ENCODE results near the gene LMNTD1.
"Not testable (repeated sequence)": the region's sequence is repeated elsewhere in the genome, so short reads cannot be mapped to it uniquely, and the experiment has no call there.

The LMNTD1 gene

GRCh38 chr12:25493682-25494081 is 59.4 kb downstream of the LMNTD1 start:
- in situ Hi-C loops (cut with MboI; ENCODE audit: low sequenced_read_pairs): no loop called here

DNA sequence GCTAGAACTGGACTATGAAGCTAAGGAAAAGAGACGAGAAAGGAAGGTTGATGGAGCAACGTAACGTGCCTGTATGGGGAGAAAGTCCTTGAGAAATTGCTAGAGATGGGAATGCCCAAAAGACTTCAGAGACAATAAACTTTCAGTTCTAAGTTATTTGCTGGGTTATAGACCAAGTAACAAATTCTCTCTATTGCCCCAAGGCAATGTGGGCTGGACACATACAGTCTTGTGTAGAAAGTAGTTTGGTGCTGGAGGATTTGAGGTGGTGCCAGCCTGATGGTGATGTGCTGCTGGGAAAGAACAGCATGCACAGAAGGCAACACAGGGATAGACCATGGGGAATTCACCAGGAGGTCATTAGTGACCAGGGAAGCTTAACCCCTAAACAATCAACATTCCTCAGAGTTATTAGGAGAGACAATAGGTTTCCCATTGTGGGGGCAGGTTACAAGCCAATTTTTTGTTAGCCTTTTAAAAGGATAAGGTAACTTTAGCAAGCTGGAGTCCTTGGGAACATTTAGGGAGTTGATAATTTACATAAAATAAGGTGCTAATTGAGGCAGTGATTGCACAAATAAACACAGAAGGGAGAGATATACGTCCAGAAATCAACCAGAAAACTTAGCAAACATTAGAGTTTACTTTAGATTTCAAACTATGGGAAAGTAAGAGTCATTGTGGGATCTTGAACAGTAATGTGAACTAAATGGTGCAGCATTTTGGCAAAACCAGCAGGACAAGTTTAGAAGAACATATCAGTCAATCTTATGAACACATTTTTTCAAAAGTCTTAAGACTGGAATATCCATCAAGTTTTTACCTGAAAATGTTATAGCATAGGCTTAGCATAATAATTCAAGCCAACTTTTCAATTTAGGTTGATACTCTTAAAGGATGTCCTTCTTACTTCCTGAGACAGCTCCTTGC is 61.4 kb downstream of the LMNTD1 start:
- in situ Hi-C loops (cut with MboI; ENCODE audit: low sequenced_read_pairs): no loop called here

DNA sequence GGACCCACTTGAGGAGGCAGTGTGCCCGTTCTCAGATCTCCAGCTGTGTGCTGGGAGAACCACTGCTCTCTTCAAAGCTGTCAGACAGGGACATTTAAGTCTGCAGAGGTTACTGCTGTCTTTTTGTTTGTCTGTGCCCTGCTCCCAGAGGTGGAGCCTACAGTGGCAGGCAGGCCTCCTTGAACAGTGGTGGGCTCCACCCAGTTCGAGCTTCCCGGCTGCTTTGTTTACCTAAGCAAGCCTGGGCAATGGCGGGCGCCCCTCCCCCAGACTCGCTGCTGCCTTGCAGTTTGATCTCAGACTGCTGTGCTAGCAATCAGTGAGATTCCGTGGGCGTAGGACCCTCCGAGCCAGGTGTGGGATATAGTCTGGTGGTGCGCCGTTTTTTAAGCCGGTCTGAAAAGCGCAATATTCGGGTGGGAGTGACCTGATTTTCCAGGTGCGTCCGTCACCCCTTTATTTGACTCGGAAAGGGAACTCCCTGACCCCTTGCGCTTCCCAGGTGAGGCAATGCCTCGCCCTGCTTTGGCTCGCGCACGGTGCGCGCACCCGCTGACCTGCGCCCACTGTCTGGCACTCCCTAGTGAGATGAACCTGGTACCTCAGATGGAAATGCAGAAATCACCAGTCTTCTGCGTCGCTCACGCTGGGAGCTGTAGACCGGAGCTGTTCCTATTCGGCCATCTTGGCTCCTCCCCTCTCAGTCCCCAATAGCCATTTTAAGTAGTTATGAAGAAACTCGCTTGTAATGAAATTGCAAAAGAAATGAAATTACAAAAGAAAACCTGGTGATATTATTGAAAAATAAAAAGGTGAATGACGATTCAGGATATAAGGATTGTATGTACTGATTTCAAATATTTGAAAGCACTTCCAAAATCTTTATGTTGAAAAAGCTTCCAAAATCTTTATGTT is 63.9 kb downstream of the LMNTD1 start:
- in situ Hi-C loops (cut with MboI; ENCODE audit: low sequenced_read_pairs): not testable (repeated sequence)

DNA sequence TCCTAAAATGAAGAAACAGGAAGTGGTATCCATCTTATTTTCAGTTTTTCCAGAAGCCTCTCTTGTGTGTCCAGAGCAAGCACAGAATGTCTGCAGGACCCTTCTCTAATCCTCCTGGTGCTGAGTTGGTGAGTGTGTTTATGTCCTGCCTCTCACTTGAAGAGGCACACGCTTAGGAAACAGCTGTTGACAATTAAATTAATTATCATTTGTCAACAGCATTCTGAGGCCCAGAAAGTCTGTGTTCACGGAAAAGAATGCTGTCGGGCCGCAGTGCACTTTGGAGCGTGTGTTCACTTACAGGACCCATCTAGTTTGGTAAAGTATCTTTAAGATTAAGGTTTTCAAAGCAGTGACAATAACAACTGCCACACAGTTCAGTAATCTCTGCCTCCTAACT is 70.5 kb downstream of the LMNTD1 start:
- in situ Hi-C loops (cut with MboI; ENCODE audit: low sequenced_read_pairs): no loop called here

DNA sequence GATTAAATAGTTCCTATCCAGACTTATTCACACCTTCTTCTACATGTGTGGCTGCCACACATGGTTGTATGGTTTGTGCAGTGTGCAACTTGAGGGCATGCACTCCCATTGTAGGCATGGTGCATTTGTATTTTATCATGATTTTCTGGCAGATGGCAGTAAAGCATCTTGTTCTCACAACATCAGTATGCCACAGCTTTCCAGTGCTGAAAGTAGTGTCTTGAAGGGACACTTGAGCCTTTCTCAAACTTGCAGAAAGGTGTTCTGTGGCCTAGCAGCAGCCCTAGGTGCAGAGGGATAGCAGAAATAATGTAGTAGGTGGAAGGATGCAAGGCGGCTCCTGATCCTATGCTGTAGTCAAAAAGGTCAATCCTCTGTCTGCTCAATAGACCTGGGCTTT is 72.9 kb downstream of the LMNTD1 start:
- in situ Hi-C loops (cut with MboI; ENCODE audit: low sequenced_read_pairs): no loop called here

DNA sequence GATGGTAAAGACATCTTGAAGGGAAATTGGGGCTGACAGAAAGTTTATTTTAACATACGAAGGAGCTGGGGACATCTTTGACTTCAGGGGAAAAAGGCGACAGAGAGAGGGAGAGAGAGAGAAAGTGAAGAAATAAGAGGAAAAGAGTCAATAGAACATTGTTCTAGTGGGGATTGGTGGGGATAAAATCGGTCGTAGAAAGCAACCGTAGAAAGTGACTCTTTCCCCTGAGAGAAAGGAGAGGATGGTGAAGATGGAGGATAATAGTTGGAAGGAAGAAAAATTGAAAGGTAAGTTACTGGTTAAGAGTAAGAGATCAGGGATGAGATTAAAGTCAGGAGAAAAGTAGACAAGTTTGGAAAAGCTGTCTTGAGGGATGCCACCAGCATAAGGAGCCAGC is 75.9 kb downstream of the LMNTD1 start:
- in situ Hi-C loops (cut with MboI; ENCODE audit: low sequenced_read_pairs): no loop called here

DNA sequence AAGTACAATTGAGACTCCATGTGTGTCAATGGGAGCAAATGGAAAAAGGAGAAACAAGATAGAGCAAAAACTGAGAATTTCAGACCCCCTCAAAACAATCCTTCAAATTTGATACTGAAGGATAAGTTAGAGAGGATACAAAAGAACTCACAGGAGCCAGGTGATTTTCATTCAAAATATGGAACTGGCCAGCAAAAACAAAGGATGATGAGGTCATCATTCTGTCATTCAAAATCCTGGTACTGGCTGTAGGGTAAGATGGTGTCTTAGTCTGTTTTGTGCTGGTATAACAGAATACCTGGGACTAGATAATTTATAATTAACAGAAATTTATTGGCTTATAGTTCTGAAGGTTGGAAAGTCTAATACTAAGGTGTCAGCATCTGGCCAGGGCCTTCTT is 80.6 kb downstream of the LMNTD1 start:
- in situ Hi-C loops (cut with MboI; ENCODE audit: low sequenced_read_pairs): no loop called here

DNA sequence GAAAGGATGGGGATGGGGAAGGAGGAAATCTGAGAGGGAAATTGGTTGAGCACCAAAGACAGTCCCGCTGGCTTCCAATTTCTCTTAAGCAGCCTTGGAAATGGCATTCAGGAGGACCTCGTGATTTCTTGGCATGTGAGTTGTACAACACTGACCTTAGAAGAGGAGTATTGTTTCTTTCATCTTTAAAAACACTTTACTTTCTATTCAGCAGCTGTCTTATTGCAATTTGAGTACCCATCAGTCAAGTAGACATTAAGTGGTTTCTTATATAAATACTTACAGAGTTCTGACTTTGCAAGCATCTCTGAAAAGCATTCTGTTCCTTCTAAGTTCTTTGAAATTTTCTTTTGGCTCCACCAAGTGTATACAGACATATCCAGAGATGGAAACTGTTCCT is 83.2 kb downstream of the LMNTD1 start:
- in situ Hi-C loops (cut with MboI; ENCODE audit: low sequenced_read_pairs): no loop called here

DNA sequence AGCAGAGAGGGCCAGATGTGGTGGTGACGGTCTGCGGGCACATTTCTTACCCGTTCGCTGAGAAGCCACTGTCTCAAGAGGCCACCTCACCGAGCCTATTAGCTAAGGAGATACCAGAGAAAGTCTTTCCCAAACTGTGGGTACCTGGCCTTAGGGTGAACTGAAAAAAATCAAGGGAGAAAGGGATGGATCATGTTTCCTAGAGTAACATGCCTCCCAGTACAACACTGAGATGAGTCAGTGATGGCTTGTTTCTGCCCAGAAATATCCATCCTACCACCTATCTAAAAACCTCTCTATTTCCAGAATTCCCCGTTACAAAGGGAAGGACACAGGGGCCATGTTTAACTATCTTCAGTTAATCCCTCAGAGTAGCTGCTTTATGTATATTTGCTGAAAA is 83.7 kb downstream of the LMNTD1 start:
- in situ Hi-C loops (cut with MboI; ENCODE audit: low sequenced_read_pairs): no loop called here

- in situ Hi-C loops (cut with MboI; ENCODE audit: low sequenced_read_pairs): no loop called here
These were observed 89.6 kb downstream of the LMNTD1 start for GRCh38 chr12:25463521-25463920.

- in situ Hi-C loops (cut with MboI; ENCODE audit: low sequenced_read_pairs): no loop called here
These were observed 90.1 kb downstream of the LMNTD1 start for GRCh38 chr12:25463005-25463404.

DNA sequence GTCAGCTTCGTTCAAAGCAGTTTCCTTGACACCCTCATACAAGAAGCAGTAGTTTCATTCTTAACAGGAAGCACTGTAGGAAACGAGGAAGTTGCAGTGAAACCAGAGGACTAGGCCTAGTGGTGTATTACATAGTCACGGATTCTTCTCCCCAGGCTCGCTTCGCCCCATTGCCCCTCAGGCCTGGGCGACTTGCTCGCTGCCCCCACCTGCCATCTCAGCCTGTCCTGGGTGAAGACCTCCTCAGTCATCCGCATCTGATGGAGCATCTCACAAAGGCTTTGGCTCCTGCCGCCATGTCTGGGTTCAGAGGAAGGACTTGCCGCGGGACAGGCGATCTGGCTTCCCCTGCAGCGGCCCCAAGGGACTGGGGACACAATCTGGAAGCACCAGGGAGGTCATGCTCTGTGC is 93.5 kb downstream of the LMNTD1 start:
- in situ Hi-C loops (cut with MboI; ENCODE audit: low sequenced_read_pairs): no loop called here

- in situ Hi-C loops (cut with MboI; ENCODE audit: low sequenced_read_pairs): no loop called here
These were observed 95.0 kb downstream of the LMNTD1 start for GRCh38 chr12:25458047-25458552.

GRCh38 chr12:25456474-25456873 is 96.6 kb downstream of the LMNTD1 start:
- in situ Hi-C loops (cut with MboI; ENCODE audit: low sequenced_read_pairs): no loop called here

- in situ Hi-C loops (cut with MboI; ENCODE audit: low sequenced_read_pairs): no loop called here
These were observed 97.4 kb downstream of the LMNTD1 start for GRCh38 chr12:25455696-25456095.

DNA sequence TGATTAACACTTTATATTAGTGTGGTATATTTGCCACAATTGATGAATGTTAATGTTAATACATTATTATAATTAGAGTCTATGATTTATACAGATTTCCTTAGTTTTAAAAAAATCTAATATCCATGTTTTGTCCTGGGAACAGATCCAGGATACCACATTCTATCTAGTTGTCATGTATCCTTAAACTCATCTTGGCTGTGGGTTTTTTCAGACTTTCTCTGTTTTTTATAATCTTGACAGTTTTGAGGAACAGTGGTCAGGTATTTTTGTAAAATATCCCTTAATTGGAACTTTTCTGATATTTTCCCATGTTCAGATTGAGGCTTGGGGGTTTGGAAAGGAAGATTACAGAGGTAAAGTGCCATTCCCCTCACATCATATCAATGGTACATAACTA is 104.1 kb downstream of the LMNTD1 start:
- in situ Hi-C loops (cut with MboI; ENCODE audit: low sequenced_read_pairs): no loop called here

DNA sequence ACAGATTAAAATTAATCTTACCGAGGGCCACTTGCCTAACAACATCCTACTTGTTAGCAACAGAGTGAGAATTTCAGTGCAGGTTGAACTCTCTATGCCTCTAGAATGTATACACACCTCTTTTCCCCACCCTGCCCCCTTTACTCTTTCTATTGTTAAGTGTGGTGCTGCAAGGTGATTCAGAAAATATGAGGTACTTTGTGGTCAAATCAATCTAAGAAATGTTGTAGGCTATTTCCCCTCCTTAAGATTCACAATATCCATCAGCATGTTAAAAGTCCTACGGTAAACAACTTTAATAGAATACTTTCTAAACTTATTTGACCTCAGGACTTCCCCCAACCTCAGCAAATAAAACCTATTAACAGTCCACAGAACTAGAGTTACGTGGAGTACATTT is 106.0 kb downstream of the LMNTD1 start:
- in situ Hi-C loops (cut with MboI; ENCODE audit: low sequenced_read_pairs): no loop called here

DNA sequence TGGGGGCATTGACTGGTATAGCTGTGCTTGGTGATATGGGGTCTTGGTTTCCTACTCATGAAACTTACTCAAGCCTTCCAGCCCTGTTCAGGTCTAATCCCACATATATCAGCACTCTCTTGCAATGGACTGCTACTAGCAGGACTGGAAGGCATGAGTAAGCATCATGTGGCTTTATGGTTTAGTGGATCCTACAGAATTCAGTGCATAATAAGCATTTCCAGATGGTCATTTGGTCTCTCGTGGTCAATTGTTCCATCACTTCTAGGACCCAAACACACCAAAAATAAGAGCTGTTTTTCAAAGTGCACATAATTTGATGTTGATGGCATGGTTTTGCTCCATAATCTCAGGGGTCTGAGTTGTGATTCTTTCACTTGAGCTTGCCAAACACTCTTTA is 114.4 kb downstream of the LMNTD1 start:
- in situ Hi-C loops (cut with MboI; ENCODE audit: low sequenced_read_pairs): no loop called here

DNA sequence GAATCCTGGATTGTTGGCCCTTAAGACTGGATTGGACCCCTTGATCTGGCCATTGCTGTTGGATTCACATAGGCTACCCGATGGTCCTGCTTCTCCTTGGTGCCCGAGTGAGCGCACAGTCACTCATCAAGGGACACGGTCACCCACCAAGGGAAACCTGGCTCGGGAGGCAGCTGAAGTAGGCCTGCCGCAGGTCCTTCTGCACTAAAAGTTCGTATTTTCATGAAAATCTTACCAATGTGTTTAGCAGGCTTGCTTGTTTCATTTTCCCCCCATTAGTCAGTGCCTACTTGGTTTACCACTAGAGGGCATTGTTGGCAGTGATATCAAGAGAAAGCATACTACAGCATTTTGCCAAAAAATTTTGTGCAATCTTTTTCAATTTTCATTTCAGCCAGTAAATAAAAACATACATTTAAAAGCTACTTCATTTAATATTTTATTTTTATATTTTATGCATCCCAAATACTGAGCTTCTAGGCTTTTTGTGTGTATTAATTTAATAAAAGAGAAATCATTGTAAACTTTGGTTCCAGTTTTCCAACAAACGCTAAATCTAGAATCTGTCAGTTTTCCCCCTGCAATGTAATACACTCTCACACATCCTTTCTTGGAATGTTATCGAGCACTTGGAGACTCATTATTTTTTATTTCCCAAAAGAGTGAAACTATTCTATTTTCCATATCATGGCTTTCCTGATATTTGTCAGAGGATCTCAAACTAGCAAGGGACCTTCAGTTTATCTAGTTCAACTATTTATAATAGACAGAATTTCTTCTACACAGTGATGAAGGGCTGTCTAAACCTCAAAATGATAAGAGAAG is 116.7 kb downstream of the LMNTD1 start:
- in situ Hi-C loops (cut with MboI; ENCODE audit: low sequenced_read_pairs): no loop called here

- in situ Hi-C loops (cut with MboI; ENCODE audit: low sequenced_read_pairs): no loop called here
These were observed 117.7 kb downstream of the LMNTD1 start for GRCh38 chr12:25435431-25435830.

GRCh38 chr12:25434515-25434914 is 118.6 kb downstream of the LMNTD1 start:
- in situ Hi-C loops (cut with MboI; ENCODE audit: low sequenced_read_pairs): no loop called here

Data from hTERT RPE-1 (cell line).